Stimulated activated naive CD4-positive, alpha-beta T cell (primary cell): ENCODE results near the gene ATP23.

Experiments
- DNase-seq, 6 experiments: peaks; one replicate each; lab custom pipeline; 2025; lab: John Stamatoyannopoulos, UW

Gene ATP23

GRCh38 chr12:57983146-57983857 lies 41.9 kb downstream of the ATP23 start:
- no peak for DNase-seq

DNA sequence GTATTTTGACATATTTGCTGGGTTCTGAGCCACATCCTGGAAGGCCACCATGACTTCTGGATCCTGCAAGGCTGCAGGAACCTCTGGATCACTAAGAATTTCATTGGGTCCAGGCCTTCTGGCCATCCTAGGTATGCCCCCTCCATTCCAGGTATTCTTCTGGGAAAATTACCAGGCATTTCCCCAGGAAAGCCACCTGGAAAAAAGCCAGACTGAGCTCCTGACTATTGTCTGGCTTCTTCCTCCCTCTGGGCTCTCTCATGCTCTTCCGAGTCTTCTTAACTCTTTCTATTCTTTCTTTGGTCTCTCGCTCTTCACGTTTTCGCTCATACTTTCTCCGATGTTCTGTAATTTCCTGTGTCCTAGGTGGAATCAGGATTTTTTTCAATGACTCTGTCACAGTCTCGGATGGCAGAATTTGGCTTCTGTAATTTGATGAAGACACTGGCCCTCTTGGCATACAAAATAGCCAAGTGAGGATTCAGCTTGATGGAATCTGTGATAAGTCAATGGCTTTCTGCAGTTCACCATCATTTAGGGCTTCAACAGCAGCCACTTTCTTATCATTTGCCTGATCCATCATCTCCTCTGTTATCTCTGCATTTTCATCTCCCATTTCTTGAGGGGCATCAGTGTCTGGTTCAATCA lies 42.6 kb downstream of the ATP23 start:
- DNase-seq = no peak

DNA sequence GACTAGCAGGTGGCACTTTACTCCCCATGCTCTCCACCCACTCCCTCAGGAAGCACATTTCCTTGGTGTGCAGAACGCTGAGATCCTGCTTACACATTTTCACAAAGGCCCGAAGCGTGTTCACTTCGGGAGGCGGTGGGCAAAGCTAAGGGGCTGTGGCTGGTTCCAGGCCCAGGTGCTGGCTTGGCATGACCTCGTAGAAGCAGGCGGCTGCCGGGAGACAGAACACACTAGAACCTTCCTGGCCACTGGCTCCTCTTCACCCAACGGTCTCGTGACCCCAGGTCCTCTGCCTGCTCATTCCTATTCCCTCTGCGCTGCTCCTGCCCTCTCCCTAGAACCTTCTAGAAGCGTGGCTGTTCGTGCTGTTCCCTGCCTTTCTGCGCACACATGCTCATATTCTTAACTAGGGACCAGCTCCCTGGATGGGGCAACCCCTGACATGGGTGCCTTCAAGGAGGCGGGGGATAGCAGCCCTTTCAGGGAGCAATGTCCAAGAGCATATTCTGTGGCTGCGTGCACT lies 43.3 kb downstream of the ATP23 start:
- DNase-seq = no peak

DNA sequence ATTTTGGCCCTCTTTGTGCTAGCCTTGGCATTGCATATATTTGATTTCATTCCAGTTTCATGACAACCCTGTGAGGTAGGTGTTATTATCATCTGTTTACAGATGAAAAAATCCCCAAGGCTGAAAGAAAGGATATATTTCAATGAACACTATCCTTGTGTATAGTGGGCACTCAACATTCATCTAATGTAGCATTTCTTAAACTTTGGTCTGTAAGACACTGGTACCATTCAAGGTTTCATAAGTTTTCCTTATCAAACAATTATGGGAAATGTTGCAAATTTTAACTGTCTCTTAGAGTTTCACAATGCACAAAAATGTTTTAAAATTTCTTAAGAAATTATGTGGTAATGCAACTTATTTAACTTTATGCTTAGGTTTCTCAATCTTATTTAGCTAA lies 44.3 kb downstream of the ATP23 start:
- no peak for DNase-seq

DNA sequence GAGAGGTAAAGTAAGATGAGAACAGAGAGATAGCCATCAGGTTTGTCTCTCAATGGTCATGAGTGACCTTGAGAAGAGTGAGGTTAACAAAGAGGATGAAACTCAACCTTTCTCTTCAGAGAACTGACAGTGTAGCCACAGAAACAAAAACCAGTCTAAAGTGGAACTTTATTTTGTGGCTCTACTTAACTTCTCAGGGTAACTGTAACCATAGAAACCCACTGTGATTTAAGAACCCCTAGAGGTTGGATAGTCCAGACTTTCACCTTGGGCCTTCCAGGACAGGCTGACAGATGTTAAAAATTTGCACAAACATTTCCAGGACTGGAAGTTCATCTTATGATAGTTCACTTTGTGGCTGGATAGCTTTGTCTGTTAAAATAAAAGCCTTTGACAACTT lies 48.5 kb downstream of the ATP23 start:
- no peak for DNase-seq

GRCh38 chr12:57990241-57990883 lies 49.0 kb downstream of the ATP23 start:
- no peak for DNase-seq

DNA sequence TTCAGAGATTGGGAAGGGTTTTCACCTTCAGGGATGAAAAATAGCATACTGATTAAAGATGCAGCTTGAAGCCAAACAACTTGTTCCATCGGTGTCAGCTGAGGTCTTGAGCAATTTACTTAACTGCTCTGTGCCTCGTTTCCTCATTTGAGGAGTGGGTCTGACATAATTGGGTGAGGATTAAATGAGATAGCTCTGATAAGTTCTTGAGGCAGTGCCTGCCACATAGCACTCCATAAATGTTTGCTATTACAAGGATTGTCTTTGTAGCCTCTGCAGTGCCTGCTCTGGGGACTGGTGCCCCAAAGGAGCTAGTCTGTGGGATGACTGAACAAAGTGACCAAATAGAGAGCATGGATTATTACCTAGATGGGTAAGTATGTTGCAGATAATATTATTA lies 50.6 kb downstream of the ATP23 start:
- no peak for DNase-seq

GRCh38 chr12:57993030-57993429 lies 51.7 kb downstream of the ATP23 start:
- DNase-seq = no peak

DNA sequence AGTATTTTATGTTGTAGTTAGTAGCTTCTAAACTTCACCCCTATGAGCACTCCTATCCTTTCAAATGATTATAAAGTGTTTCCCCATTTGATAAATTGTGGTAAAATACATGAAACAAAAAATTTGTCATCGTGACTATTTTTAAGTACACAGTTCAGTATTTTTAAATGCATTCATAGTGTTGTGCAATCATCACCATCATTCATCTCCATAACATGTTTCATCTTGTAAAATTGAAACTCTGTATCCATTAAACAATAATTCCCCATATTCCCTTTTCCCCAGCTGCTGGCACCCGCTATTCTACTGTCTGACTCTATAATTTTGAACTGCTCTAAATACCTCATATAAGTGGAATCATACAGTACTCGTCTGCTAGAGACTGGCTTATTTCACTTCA lies 52.5 kb downstream of the ATP23 start:
- no peak for DNase-seq

- no peak for DNase-seq
Observed at GRCh38 chr12:57996520-57996919, 55.2 kb downstream of the ATP23 start.

DNA sequence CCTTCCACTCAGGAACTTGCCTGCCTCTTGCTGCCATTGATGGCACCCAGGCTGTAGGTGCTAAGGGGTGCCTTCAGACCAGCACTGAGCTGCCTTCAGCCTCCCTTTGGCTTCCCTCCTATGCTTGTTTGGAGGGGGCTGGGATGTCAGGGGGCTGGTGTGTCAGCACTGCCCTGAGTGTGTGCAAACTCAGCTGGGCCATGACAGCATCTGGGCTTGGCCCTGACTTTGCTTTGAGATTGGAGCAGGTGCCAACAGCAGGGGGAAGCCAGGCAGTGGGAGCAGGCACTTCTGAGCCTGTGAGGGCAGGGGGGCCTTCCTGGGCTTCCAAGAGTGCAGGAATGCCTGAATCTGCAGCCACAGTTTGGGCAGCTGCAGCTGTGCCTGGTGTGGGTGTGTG lies 56.9 kb downstream of the ATP23 start:
- no peak for DNase-seq

- DNase-seq = no peak
Observed at GRCh38 chr12:58000499-58000898, 59.1 kb downstream of the ATP23 start.

GRCh38 chr12:58007875-58008274 lies 66.5 kb downstream of the ATP23 start:
- no peak for DNase-seq

- DNase-seq = no peak
Observed at GRCh38 chr12:58008634-58009033, 67.3 kb downstream of the ATP23 start.
